SK-N-SH (cell line): ENCODE data around the gene FBXO34. TPM values are rescaled to one million over a fixed set of nuclear protein-coding genes. Genes with fewer than 3 reads are reported as not detected.

Experiments used
- CTCF ChIA-PET: fragments of 300-600, 350-600 bp; formaldehyde crosslinking; extraction: SDS; loops from one replicate; lab custom pipeline; 2021; lab: Yijun Ruan, JAX
- POLR2A ChIA-PET: fragments of 350-600 bp; sonication (Branson Sonifier 250); formaldehyde crosslinking; extraction: SDS; loops from one replicate; lab custom pipeline; 2020; ENCODE audit warnings: antibody characterized with exemption, inconsistent platforms; lab: Yijun Ruan, JAX
- DNase-seq: peaks from one replicate; pipeline ENCODE4 v3.0.0; 2012
- H2AFZ ChIP-seq: fragments of 200-600 bp; sonication (generic); 2 replicates; pipeline ENCODE4 v1.8.1; 2016; ENCODE audit warnings: antibody characterized with exemption, mild to moderate bottlenecking, low read depth
- H3F3A ChIP-seq: fragments of 200-600 bp; sonication (generic); replicated peaks from 2 replicates; pipeline ENCODE3; 2016; ENCODE audit warnings: antibody characterized with exemption, mild to moderate bottlenecking; ENCODE audit not compliant: insufficient read depth
- H3K27ac ChIP-seq, 2 experiments: fragments of 200-500 bp in 1 of 2; fragments of 200-600 bp in 1 of 2; sonication (Bioruptor generic) in 1 of 2; sonication (generic), shearing (Covaris generic) in 1 of 2; 2 replicates each; pipeline versions ENCODE4 v1.5.1 to v1.6.1; 2014 to 2016; ENCODE audit warnings: low read depth in 2 of 2, inconsistent platforms in 1 of 2, low read length in 1 of 2, mild to moderate bottlenecking in 1 of 2, mixed read lengths in 1 of 2
- H3K27me3 ChIP-seq: fragments of 200-600 bp; sonication (generic), shearing (Covaris generic); 2 replicates; pipeline ENCODE4 v1.6.1; 2016; ENCODE audit warnings: mixed run types; ENCODE audit not compliant: insufficient read depth
- H3K36me3 ChIP-seq, 2 experiments: fragments of 200-500 bp in 1 of 2; fragments of 200-600 bp in 1 of 2; sonication (Bioruptor generic) in 1 of 2; sonication (generic) in 1 of 2; replicated peaks in 1 of 2; 2 replicates each; pipeline versions ENCODE3 to v1.5.1; 2014 to 2016; ENCODE audit warnings: low read length in 1 of 2, mild to moderate bottlenecking in 1 of 2; ENCODE audit not compliant: insufficient read depth in 2 of 2, control insufficient read depth in 1 of 2
- H3K4me1 ChIP-seq, 2 experiments: fragments of 200-500 bp in 1 of 2; fragments of 200-600 bp in 1 of 2; sonication (Bioruptor generic) in 1 of 2; sonication (generic), shearing (Covaris generic) in 1 of 2; 2 replicates each; pipeline versions ENCODE4 v1.5.1 to v1.6.1; 2014 to 2016; ENCODE audit warnings: low read depth in 1 of 2, low read length in 1 of 2, mixed run types in 1 of 2; ENCODE audit not compliant: insufficient read depth in 2 of 2, control insufficient read depth in 1 of 2
- H3K4me2 ChIP-seq: fragments of 200-600 bp; sonication (generic), shearing (Covaris generic); 2 replicates; pipeline ENCODE4 v1.6.1; 2017; ENCODE audit warnings: mixed run types
- H3K4me3 ChIP-seq, 2 experiments: fragments of 200-500 bp in 1 of 2; fragments of 200-600 bp in 1 of 2; sonication (Bioruptor generic) in 1 of 2; sonication (generic), shearing (Covaris generic) in 1 of 2; 2 replicates each; pipeline versions ENCODE4 v1.5.1 to v1.8.1; 2014 to 2016; ENCODE audit warnings: low read depth in 2 of 2, inconsistent platforms in 1 of 2, low read length in 1 of 2, mild to moderate bottlenecking in 1 of 2, mixed read lengths in 1 of 2, moderate library complexity in 1 of 2
- H3K79me2 ChIP-seq: fragments of 200-600 bp; sonication (generic); 2 replicates; pipeline ENCODE4 v1.8.1; 2017; ENCODE audit warnings: mild to moderate bottlenecking; ENCODE audit not compliant: insufficient read depth
- H3K9ac ChIP-seq: fragments of 200-600 bp; sonication (generic); 2 replicates; pipeline ENCODE4 v1.6.1; 2017; ENCODE audit warnings: mixed run types
- H3K9me2 ChIP-seq: fragments of 200-600 bp; sonication (generic); 2 replicates; pipeline ENCODE4 v1.6.1; 2017; ENCODE audit warnings: mixed run types
- H3K9me3 ChIP-seq: fragments of 200-600 bp; sonication (generic); 2 replicates; pipeline ENCODE4 v1.6.1; 2017; ENCODE audit warnings: mixed run types, mild to moderate bottlenecking, moderate library complexity
- H4K20me1 ChIP-seq: fragments of 200-600 bp; sonication (generic); 2 replicates; pipeline ENCODE4 v1.6.1; 2017; ENCODE audit warnings: mild to moderate bottlenecking, mixed run types; ENCODE audit not compliant: insufficient read depth
- CTCF ChIP-seq: fragments of 200-600 bp; sonication (generic); IDR thresholded peaks from 2 replicates; pipeline ENCODE4 v1.6.1; 2017; ENCODE audit warnings: antibody characterized with exemption, mild to moderate bottlenecking, moderate library complexity
- EZH2phosphoT487 ChIP-seq: fragments of 200-600 bp; sonication (generic); IDR thresholded peaks from 2 replicates; pipeline ENCODE4 v1.6.1; 2017; ENCODE audit warnings: low read depth, mixed run types, mild to moderate bottlenecking, antibody characterized with exemption, moderate library complexity, borderline replicate concordance
- FOXM1 ChIP-seq: IDR thresholded peaks from 2 replicates; pipeline ENCODE4 v1.4.0; 2012; ENCODE audit warnings: low read depth, mild to moderate bottlenecking
- GABPA ChIP-seq: IDR thresholded peaks from 2 replicates; pipeline ENCODE4 v1.4.0; 2012; ENCODE audit warnings: low read depth, mild to moderate bottlenecking
- GATA2 ChIP-seq: sonication (generic); formaldehyde crosslinking; IDR thresholded peaks from 2 replicates; pipeline ENCODE4 v1.5.0; 2020; ENCODE audit warnings: mild to moderate bottlenecking, missing genetic modification reagents
- IRF3 ChIP-seq: fragments of 150-350 bp; IDR thresholded peaks from 2 replicates; pipeline ENCODE4 v1.6.1; 2016; ENCODE audit warnings: mild to moderate bottlenecking, low read depth, low read length
- JUND ChIP-seq: IDR thresholded peaks from 2 replicates; pipeline ENCODE4 v1.4.0; 2012
- MEF2A ChIP-seq: IDR thresholded peaks from 2 replicates; pipeline ENCODE4 v1.4.0; 2012; ENCODE audit warnings: low read depth, borderline replicate concordance
- NFIC ChIP-seq: IDR thresholded peaks from 2 replicates; pipeline ENCODE4 v1.4.0; 2012; ENCODE audit warnings: borderline replicate concordance
- NRF1 ChIP-seq: IDR thresholded peaks from 2 replicates; pipeline ENCODE4 v1.6.1; 2012; ENCODE audit warnings: low read depth, mild to moderate bottlenecking, low read length
- POLR2AphosphoS5 ChIP-seq: IDR thresholded peaks from 2 replicates; pipeline ENCODE4 v1.6.1; 2012; ENCODE audit warnings: low read depth, low read length
- RAD21 ChIP-seq: IDR thresholded peaks from 2 replicates; pipeline ENCODE4 v1.6.1; 2012; ENCODE audit warnings: mild to moderate bottlenecking, low read length
- RCOR1 ChIP-seq: fragments of 150-350 bp; IDR thresholded peaks from 2 replicates; pipeline ENCODE4 v1.6.1; 2017; ENCODE audit warnings: antibody characterized with exemption, low read length
- REST ChIP-seq: IDR thresholded peaks from 2 replicates; pipeline ENCODE4 v1.6.1; 2012; ENCODE audit warnings: mild to moderate bottlenecking, low read depth, low read length, moderate library complexity
- RXRA ChIP-seq: IDR thresholded peaks from 2 replicates; pipeline ENCODE4 v1.4.0; 2012; ENCODE audit warnings: low read depth, mild to moderate bottlenecking, borderline replicate concordance
- SIN3A ChIP-seq: IDR thresholded peaks from 2 replicates; pipeline ENCODE4 v1.6.1; 2012; ENCODE audit warnings: low read depth, mild to moderate bottlenecking, low read length, moderate library complexity, borderline replicate concordance
- SMC3 ChIP-seq: IDR thresholded peaks from 2 replicates; pipeline ENCODE4 v1.6.1; 2012; ENCODE audit warnings: low read depth, low read length, improper control_type of control experiment
- TEAD4 ChIP-seq: IDR thresholded peaks from 2 replicates; pipeline ENCODE4 v1.4.0; 2012; ENCODE audit warnings: mild to moderate bottlenecking, borderline replicate concordance; ENCODE audit not compliant: insufficient read depth
- USF2 ChIP-seq: fragments of 150-350 bp; IDR thresholded peaks from 2 replicates; pipeline ENCODE4 v1.6.1; 2017; ENCODE audit warnings: antibody characterized with exemption, low read length, low read depth, borderline replicate concordance
- WGBS: methylation state at CpG from one replicate; pipeline ENCODE4 v1.1.6; 2017; ENCODE audit warnings: low lambda C conversion rate; 5-methylcytosine and 5-hydroxymethylcytosine counted together
- polyA plus RNA-seq, 3 experiments: library from polyadenylated mRNA; depleted of rRNA; stranded (reverse); fragments of >200 nt; gene quantifications; 2 replicates each; pipeline ENCODE4 v1.2.3, GENCODE V29; 2012

The FBXO34 gene
- polyA plus RNA-seq, 1 of the 3 experiments (the other 2 are of a cell fraction), result 10.0 TPM

- Histone ChIP-seq H3K4me3 (no peak overlapping the region), H3K79me2 (peaks cover 100% of the 10 kb centered on the region), H3K9me3 (no peaks in the 10 kb centered on the region), H3K9ac (no peak overlapping the region), H2AFZ (no peak overlapping the region), H3K36me3 (no peaks in the 10 kb centered on the region), H3K4me2 (no peak overlapping the region), H3K4me1 (peaks cover 0 to 5% of the 10 kb centered on the region in 2 experiments; a peak in 1 of 4 replicates), H3K27me3 (no peaks in the 10 kb centered on the region), H3K27ac (no peak overlapping the region), H4K20me1 (peaks cover 8% of the 10 kb centered on the region; the same call in 1 of the 2 replicates), H3K9me2 (no peaks in the 10 kb centered on the region), H3F3A (no peaks in the 10 kb centered on the region)
- CTCF ChIA-PET, result interaction anchor here (0.7 kb wide), 1 partner anchor 73 kb away, joined by 3 read pairs; no protein-coding TSS in a partner anchor
- DNase-seq, result no peak
- POLR2A ChIA-PET, result interaction anchor here (0.6 kb wide), 1 partner anchor 68 kb away, joined by 6 read pairs; no protein-coding TSS in a partner anchor
- TF ChIP-seq RAD21 (no peak), POLR2AphosphoS5 (no peak), RXRA (no peak), JUND (no peak), TEAD4 (no peak), FOXM1 (no peak), RCOR1 (no peak), GATA2 (CRISPR knock-in tag) (no peak), MEF2A (no peak), EZH2phosphoT487 (no peak)
- 96% methylated on average over 6 of the region's 6 CpGs for WGBS
Measured at GRCh38 chr14:55281316-55281839, 10.2 kb downstream of the FBXO34 start.

DNA sequence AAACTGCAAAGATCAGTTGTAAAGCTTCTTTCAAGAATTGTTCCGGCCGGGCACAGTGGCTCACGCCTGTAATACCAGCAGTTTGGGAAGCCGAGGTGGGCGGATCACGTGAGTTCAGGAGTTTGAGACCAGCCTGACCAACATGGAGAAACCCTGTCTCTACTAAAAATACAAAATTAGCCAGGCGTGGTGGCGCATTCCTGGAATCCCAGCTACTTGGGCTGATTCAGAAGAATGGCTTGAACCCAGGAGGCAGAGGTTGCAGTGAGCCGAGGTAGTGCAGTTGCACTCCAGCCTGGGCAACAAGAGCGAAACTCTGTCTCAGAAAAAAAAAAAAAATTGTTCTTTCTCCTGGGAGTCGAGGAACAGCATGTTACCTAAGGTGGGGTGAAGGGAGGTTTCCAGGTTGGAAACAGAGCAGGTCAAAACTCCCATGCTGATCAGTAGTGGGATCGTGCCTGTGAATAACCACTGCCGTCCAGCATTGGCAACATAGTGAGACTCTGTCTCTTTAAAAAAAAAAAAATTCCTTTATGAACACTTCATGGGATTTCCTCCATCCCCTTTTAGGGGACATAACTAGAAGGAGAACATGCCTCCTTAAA lies 13.9 kb downstream of the FBXO34 start:
- Histone ChIP-seq H3K9ac (no peak overlapping the region), H3K4me1 (peaks cover 0 to 5% of the 10 kb centered on the region in 2 experiments; a peak in 1 of 4 replicates), H3K9me2 (no peaks in the 10 kb centered on the region), H3F3A (no peaks in the 10 kb centered on the region), H3K27me3 (no peaks in the 10 kb centered on the region), H3K27ac (no peak overlapping the region), H4K20me1 (peaks cover 28% of the 10 kb centered on the region), H3K4me2 (no peak overlapping the region), H2AFZ (no peak overlapping the region), H3K36me3 (no peaks in the 10 kb centered on the region), H3K9me3 (no peaks in the 10 kb centered on the region), H3K79me2 (peaks cover 100% of the 10 kb centered on the region), H3K4me3 (no peak overlapping the region)
- 89% methylated on average over 13 of the region's 13 CpGs for WGBS
- TF ChIP-seq RCOR1 (no peak), NRF1 (no peak), REST (no peak), SIN3A (no peak), CTCF (no peak), GABPA (no peak), RAD21 (no peak), SMC3 (no peak), IRF3 (no peak), NFIC (no peak), USF2 (no peak)
- CTCF ChIA-PET, result no interaction called here
- POLR2A ChIA-PET, result no interaction called here
- DNase-seq, result no peak
